LNCAP (cell line): ENCODE results near the gene ARHGAP8.

Source experiments
- CTCF ChIP-seq: fragments of 450-650 bp; IDR thresholded peaks from 2 replicates; pipeline ENCODE4 v1.5.1; 2017; ENCODE audit warnings: mild to moderate bottlenecking

The ARHGAP8 gene

DNA sequence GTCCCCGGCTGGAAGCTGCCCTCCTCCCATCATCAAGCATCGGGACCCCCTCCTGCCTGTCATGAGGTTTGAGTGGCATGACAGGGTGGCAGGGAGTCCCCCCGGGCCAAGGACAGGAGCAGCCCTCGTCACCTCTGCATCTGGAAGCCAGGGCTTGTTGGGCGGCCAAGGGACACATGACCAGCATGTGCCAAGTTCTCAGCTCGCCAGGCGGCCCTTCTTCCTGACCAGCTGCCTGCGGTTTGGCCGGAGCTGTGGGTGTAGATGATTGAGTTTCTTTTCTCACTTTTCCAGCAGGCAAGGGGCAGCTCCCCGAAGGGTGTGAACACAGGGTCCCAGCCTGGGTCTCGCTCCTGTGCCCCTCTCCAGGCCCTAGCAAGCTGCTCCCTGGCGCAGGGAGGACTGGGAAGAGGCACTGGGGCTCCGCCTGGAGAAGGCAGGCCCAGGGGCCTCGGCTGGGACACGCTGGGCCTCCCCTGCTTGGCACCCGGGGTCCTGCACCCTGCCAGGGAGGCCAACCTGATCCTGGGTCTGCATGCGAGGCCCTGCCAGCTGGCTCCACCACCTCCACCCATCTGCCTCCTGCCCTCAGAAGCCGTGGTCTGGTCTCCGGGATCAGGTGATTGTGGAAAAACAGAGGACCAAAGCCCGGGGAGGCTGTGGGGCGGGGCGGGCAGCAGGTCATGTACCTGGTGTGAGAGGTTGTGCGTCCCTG, 13.4 kb downstream of the ARHGAP8 start:
- no peak for TF ChIP-seq CTCF

GRCh38 chr22:44773082-44773481, 20.7 kb downstream of the ARHGAP8 start:
- TF ChIP-seq CTCF = no peak

DNA sequence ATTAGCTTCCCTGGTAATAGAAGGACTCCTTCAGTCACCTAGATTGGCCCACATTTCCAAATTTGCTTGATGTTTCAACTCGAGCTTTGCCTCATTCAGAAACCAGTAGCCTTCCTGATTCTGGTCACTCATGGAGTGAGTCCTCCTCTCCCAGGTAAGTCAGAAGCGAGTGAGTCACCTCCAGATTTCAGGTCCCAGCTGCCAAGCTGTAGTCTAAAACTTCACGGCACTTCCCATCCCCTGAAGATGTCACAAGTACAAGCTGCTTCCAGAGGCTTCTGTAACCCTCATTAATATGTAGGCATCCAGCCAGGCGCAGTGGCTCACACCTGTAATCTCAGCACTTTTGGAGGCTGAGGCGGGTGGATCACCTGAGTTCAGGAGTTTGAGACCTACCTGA, 23.5 kb downstream of the ARHGAP8 start:
- no peak for TF ChIP-seq CTCF

DNA sequence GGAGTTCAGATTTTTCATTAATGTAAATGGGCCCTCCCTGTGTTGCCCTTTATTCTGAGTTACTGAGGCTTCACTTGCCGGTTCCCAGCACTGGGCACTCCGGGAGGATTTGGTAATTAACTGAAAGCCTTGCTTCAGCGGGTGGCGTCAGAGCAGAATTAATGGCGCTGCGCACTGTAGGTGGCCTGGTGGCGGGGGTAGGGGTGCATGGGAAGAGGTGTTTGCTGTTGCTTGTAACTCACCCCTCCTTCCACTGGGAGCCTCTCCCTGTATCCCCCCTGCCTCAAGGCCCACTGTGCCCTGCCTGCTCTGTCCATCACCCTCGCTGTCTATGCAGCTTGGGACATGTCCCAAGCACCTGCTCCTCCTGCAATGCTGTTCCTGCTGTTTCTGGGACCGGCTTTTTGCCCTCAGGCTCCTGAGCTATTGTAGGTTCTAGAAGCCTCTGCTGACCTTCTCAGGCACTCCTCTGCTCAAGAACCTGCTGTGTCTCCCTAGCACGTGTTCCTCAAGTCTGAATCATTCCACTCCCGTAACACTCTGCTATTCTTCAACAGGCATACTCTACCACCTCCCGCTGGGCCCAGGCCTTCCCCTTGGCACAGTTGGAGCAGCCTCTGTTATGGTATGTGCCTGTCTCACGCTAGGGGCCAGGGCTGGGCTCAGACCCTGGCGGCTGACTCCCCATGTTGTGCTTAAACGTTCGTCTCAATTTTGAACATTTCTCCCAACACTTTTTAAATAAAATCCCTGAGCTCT, 24.4 kb downstream of the ARHGAP8 start:
- TF ChIP-seq CTCF = no peak

GRCh38 chr22:44777364-44777755, 25.0 kb downstream of the ARHGAP8 start:
- no peak for TF ChIP-seq CTCF

GRCh38 chr22:44780876-44781449, 28.6 kb downstream of the ARHGAP8 start:
- TF ChIP-seq CTCF = no peak

- TF ChIP-seq CTCF = no peak
Observed at GRCh38 chr22:44782363-44782963, 30.1 kb downstream of the ARHGAP8 start.
